HG03159 (cell line): ENCODE measurements around the gene ZNF614.
"Not testable (repeated sequence)": the region's sequence is repeated elsewhere in the genome, so short reads cannot be mapped to it uniquely, and the experiment has no call there.

ENCODE experiments used
- ATAC-seq: cut with Tn5 transposase; IDR thresholded peaks from one replicate; pipeline ENCODE4 v1.9.1; 2021; ENCODE audit warnings: mild to moderate bottlenecking, moderate library complexity; ENCODE audit not compliant: unreplicated experiment

Gene ZNF614

DNA sequence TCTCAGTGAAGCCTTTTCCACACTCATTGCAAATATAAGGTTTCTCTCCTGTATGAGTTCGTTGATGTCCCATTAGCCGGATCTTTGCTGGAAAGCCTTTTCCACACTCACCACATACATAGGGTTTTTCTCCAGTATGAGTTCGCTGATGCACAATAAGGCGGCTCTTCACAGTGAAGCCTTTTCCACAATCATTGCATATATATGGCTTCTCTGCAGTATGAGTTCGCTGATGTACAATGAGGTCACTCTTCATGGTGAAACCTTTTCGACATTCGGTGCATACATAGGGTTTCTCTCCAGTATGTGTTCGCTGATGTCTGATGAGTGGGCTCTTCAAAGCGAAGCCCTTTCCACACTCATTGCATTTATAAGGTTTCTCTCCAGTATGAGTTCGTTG is 34.8 kb downstream of the ZNF614 start:
- no peak for ATAC-seq

DNA sequence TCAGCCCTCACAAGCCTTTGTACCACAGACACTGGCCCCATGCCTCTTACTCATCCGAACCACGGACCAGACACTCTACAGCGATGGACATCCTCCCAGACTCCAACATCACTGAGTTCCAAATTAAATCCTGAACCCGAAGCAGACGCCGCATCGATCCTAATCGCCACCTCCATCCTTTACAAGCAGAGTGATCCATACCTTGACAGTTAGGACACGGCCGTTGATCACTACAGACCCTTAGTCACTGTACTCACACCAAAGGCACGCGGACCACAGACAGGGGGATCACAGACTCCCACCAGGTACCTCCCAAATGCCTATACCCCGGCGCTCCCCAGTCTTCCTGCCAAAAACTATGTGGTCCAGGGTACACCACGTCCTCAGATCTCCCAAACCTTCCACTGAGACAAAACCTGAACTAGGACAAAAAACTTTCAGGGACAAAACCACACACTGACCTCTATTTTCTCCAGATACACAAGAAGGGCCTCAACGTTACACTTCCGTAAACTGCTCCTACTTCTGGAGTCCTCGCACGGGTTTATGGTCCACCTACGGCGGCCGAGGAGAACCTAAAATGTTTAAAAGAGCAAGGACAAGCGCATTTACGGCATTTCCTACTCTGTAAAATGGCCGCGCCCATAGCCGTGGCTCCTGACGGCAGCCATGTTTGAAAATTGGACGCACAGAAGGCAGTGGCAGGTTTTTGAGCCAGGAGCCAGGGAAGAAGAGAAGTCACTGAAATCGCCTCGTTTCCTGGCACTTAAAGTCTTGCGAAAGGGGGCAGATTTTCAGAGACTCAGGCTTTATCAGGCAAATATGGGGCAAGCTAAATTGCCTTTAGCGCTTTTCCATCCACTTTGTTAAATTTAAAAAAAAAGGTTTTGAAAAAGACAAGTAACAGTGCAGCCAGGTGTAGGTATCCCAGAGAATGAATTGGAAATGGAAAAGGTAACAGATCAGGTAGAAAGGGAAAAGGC is 41.6 kb downstream of the ZNF614 start, which contains the start of gene ZNF350:
Gene ZNF350 (minus strand): TSS at position 532 of the 983 bp plus-strand sequence. CDS start 12,480 bp downstream, outside the sequence.
- ATAC-seq, result peak; percentile 94

DNA sequence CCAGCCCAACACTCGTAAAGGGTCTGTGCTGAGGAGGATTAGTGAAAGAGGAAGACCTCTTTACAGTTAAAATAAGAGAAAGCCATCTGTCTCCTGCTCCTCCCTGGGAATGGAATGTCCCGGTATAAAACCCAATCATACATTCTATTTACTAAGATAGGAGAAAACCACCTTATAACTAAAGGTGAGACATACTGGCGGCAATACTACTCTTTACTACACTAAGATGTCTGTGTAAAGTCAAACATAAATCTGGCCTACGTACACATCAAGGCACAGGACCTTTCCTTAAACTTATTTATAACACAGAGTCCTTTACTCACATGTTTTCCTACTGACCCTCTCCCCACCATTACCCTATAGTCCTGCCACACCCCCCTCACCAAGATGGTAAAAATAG is 44.8 kb downstream of the ZNF614 start:
- no peak for ATAC-seq

DNA sequence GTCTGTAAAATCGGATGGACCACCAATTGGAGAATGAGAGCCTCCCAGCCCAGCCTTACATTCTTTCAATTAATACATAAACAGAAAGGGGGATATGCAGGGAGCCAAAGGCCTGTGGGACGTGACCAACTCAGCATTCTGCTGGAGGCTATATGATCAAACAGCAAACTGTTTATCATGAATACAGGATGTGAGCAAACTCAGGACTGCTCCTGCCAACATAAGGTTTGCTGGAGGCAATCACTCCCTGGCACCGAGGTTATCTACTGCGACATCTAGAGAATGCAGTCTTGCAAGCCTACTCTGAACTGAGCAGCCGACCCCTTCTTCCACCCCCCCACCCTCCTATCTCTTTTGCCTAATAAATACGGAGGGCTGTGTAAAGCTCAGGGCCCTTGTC is 47.3 kb downstream of the ZNF614 start:
- not testable (repeated sequence) for ATAC-seq

DNA sequence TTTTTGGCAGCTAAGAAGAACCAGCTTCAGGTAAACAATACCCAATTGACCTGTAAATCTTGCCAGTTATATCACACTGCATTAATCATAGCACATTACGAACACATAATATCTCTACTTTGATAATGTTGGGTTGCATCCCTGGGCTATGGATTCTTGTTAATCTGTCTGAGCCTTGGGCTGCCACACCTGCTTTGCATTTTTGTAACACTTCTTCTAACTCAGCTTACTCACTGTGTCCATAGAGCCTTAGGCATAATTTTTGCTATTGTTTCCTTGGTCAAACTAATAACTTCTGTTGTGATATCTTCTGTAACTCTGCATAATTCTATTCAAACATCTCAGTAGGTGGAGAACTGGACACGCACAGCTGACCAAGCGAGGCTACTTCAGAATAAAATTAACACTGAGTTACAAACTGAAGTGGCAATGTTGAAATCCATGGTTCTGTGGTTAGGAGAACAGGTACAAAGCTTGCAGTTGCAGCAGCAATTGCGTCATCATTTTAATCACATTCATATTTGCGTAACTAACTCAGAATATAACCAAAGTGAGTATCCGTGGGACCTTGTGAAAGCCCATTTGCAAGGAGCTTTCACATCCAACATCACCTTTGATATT is 48.0 kb downstream of the ZNF614 start:
- ATAC-seq, result no peak

DNA sequence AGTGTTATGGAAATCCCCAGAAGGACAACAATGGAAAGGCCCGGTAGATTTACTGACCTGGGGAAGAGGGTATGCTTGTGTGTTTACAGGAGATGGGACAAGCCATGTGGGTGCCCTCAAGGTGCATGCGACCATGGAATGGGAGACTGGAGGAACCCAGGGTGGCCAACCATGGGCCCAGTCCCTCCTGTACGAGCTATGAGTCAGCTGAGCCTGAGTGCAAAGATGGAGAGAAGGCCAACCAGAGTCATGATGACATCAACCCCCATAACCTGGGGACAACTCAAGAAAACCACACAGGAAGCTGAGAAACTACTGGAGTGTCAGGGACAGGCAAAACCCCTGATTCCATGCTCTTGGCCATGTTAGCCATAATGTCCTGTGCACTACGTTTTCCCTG is 49.3 kb downstream of the ZNF614 start:
- no peak for ATAC-seq

DNA sequence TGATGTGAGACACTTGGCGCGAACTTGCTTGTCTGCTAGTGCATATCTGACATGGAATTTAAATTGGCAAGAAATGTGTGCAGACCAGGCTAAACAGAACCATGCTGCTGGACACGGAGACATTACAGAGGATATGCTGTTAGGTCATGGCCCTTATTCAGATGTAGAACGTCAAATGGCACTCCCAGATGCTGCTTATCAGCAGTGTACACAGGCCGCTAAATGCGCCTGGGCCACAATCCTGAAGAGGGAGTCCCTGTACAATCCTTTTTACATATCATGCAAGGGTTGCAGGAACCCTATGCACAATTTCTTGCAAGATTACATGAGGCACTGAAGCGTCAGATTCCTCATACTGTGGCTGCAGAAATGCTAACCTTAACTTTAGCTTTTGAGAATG is 50.8 kb downstream of the ZNF614 start:
- ATAC-seq, result no peak

DNA sequence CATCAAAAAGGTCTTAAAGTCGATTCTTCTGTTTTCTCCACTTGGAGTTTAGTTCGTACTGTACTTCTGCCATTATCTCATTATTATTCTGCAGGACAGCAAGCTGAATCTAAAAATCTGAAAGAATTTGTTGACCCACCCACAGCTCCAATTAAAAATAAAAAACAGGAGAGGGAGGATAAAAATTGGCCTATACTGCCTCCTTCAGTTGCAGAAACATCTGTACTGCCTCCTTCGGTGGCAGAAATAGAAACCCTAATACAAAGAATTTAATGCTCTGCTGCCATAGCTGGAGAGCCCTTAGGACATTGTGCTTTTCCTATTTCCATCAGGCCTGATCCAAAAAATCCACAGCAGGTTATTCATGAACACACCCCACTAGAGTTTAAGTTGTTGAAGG is 51.3 kb downstream of the ZNF614 start:
- ATAC-seq, result no peak

DNA sequence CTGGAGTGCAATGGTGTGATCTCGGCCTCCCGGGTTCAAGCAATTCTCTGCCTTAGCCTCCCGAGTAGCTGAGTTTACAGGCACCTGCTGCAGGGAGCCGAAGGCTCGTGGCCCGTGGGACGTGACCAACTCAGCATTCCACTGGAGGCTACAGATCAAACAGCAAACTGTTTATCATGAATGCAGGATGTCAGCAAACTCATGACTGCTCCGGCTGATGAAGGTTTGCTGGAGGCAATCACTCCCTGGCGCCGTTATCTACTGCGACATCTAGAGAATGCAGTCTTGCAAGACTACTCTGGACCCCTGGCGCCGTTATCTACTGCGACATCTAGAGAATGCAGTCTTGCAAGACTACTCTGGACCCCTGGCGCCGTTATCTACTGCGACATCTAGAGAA is 52.4 kb downstream of the ZNF614 start:
- ATAC-seq, result not testable (repeated sequence)

DNA sequence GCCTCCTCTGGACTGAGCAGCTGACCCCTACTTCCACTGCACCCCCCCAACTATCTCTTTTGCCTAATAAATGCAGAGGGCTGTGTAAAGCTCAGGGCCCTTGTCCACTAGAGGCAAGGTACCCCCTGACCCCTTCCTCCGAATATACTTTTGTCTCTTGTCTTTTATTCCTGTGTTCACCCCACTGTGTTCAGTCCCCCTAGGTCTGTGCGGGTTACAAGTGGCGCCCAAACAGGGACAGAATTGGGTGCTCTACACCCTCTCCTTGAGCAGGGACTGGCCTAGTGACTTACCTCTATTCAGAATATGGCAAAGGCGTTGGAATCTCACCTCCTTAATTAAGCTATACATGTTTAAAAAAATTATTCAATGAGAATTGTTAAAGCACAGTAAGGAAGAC is 56.6 kb downstream of the ZNF614 start:
- no peak for ATAC-seq

DNA sequence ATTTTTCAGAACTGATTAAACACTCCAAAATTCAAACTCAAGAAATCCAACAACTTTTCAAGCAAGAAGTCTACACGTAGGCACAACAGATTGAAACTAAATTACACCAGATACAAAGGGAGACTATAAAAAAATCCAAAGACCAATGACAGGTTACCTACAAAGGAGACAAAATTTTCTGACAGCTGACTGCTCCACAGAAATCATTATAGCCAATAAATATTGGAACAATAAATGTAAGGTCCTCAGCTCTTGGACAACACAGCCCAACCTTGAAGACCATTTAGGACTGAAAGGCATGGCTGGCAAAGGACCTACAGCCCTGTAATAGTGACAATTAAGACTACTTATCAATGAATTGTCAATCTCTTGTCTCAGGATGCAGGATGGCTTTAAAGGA is 57.5 kb downstream of the ZNF614 start:
- ATAC-seq, result no peak

DNA sequence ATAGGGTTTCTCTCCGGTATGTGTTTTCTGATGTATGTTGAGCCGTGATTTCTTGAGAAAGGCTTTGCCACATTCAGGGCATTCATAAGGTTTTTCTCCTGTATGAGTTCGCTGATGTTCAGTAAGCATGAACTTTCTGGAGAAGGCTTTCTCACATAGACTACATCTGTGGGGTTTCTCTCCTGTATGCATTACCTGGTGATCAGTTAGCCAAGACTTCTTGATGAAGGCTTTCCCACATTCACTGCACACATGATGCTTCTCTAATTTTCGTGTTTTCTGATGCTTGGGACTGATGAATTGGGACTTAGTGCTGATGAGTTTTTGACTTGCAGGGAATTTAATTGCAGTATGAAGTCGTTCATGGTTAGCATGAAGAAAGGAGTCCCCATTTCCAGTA is 62.6 kb downstream of the ZNF614 start:
- ATAC-seq, result no peak
